HL-60 (cell line): ENCODE results near the gene DERL2.

Source experiments
- DNase-seq, 2 experiments: peaks; one replicate each; pipeline ENCODE4 v3.0.0-alpha.2; 2010 to 2020; ENCODE audit warnings: low read depth in 1 of 2, low spot score in 1 of 2
- H3K27ac ChIP-seq: fragments of 250-450 bp; sonication (Bioruptor Pico); replicated peaks from 2 replicates; pipeline ENCODE4 v1.5.1; 2020; ENCODE audit warnings: mild to moderate bottlenecking, moderate library complexity
- H3K27me3 ChIP-seq: fragments of 250-450 bp; sonication (Bioruptor Pico); 2 replicates; pipeline ENCODE4 v1.5.1; 2021; ENCODE audit warnings: mild to moderate bottlenecking, moderate library complexity; ENCODE audit not compliant: insufficient read depth, poor library complexity, severe bottlenecking
- H3K4me3 ChIP-seq: replicated peaks from 2 replicates; pipeline ENCODE4 v1.5.1; 2011; ENCODE audit warnings: mild to moderate bottlenecking, control low read depth, low read length; ENCODE audit not compliant: insufficient read depth
- CTCF ChIP-seq: IDR thresholded peaks from one replicate; pipeline ENCODE4 v1.5.1; 2011; ENCODE audit warnings: low read length, control low read depth, inconsistent platforms; ENCODE audit not compliant: insufficient read depth
- GABPA ChIP-seq: IDR thresholded peaks from 2 replicates; pipeline ENCODE4 v1.6.1; 2012; ENCODE audit warnings: low read depth
- POLR2AphosphoS5 ChIP-seq: IDR thresholded peaks from 2 replicates; pipeline ENCODE4 v1.6.1; 2012; ENCODE audit warnings: low read depth
- REST ChIP-seq: IDR thresholded peaks from 2 replicates; pipeline ENCODE4 v1.6.1; 2012; ENCODE audit warnings: low read depth; ENCODE audit not compliant: insufficient replicate concordance
- SPI1 ChIP-seq: IDR thresholded peaks from 2 replicates; pipeline ENCODE4 v1.6.1; 2012; ENCODE audit warnings: low read depth, mild to moderate bottlenecking, borderline replicate concordance

The DERL2 gene

GRCh38 chr17:5422505-5422904, 63.5 kb downstream of the DERL2 start:
- no peak overlapping the region for H3K4me3 ChIP-seq
- no peak for DNase-seq
- no peak overlapping the region for H3K27ac ChIP-seq
- H3K27me3 ChIP-seq: no peaks in the 10 kb centered on the region
- no peak for TF ChIP-seq SPI1
- no peak for TF ChIP-seq CTCF
- TF ChIP-seq REST: no peak
- TF ChIP-seq POLR2AphosphoS5: no peak
- TF ChIP-seq GABPA: no peak
